Measurements from ENCODE around the gene PPP1R7.
A peak's percentile ranks its signal among the peaks of the same experiment; 100 is the strongest.

PPP1R7 gene

GRCh38 chr2:241140445-241140840 lies 9.8 kb upstream of the PPP1R7 start:
- no peak for DNase-seq (ENCODE audit: low spot score)

- no peak for DNase-seq (ENCODE audit: low spot score)
These were observed 9.0 kb upstream of the PPP1R7 start for GRCh38 chr2:241141214-241141770.

- no peak for DNase-seq (ENCODE audit: low spot score)
These were observed 8.2 kb upstream of the PPP1R7 start for GRCh38 chr2:241142063-241142462.

GRCh38 chr2:241142593-241142992 lies 7.7 kb upstream of the PPP1R7 start:
- no peak for DNase-seq (ENCODE audit: low spot score)

- no peak for DNase-seq (ENCODE audit: low spot score)
These were observed 4.0 kb upstream of the PPP1R7 start for GRCh38 chr2:241146286-241146685.

- no peak for DNase-seq (ENCODE audit: low spot score)
These were observed 2.9 kb upstream of the PPP1R7 start for GRCh38 chr2:241147336-241147735.

- no peak for DNase-seq (ENCODE audit: low spot score)
These were observed 2.0 kb upstream of the PPP1R7 start for GRCh38 chr2:241148239-241148638.

- DNase-seq (ENCODE audit: low spot score): peak; percentile 94
These were observed 1.2 kb upstream of the PPP1R7 start, which contains the start of gene PASK for GRCh38 chr2:241148891-241149674. TSS of gene PASK (minus strand) at chr2:241149472. CDS start at chr2:241143032, 6,440 bp downstream.

- no peak for DNase-seq (ENCODE audit: low spot score)
These were observed 667 bp upstream of the PPP1R7 start for GRCh38 chr2:241149675-241149924.

- DNase-seq (ENCODE audit: low spot score): no peak
These were observed 628 bp downstream of the PPP1R7 start for GRCh38 chr2:241150660-241151530.

- no peak for DNase-seq (ENCODE audit: low spot score)
These were observed 1.8 kb downstream of the PPP1R7 start for GRCh38 chr2:241151934-241152660.

- DNase-seq (ENCODE audit: low spot score): no peak
These were observed 3.3 kb downstream of the PPP1R7 start for GRCh38 chr2:241153616-241154015.

- DNase-seq (ENCODE audit: low spot score): no peak
These were observed 4.6 kb downstream of the PPP1R7 start for GRCh38 chr2:241154915-241155314.

GRCh38 chr2:241155936-241156335 lies 5.7 kb downstream of the PPP1R7 start:
- DNase-seq (ENCODE audit: low spot score): no peak

- no peak for DNase-seq (ENCODE audit: low spot score)
These were observed 6.7 kb downstream of the PPP1R7 start for GRCh38 chr2:241156971-241157441.

GRCh38 chr2:241157841-241158545 lies 7.7 kb downstream of the PPP1R7 start:
- no peak for DNase-seq (ENCODE audit: low spot score)

- DNase-seq (ENCODE audit: low spot score): no peak
These were observed 8.3 kb downstream of the PPP1R7 start for GRCh38 chr2:241158546-241158900.

GRCh38 chr2:241159116-241159515 lies 8.8 kb downstream of the PPP1R7 start:
- no peak for DNase-seq (ENCODE audit: low spot score)

GRCh38 chr2:241160318-241160717 lies 10.1 kb downstream of the PPP1R7 start:
- no peak for DNase-seq (ENCODE audit: low spot score)

- DNase-seq (ENCODE audit: low spot score): peak; percentile 89
These were observed 11.5 kb downstream of the PPP1R7 start for GRCh38 chr2:241161646-241162281.

GRCh38 chr2:241163601-241164118 lies 13.4 kb downstream of the PPP1R7 start:
- DNase-seq (ENCODE audit: low spot score): no peak

All from AG20443 (cell line).